HepG2 (cell line): Measurements from ENCODE around the gene CD7. TPM values are rescaled to one million over a fixed set of nuclear protein-coding genes. Genes with fewer than 3 reads are reported as not detected.

ENCODE experiments used
- EP300 ChIP-seq, 3 experiments: sonication (generic) in 1 of 3; formaldehyde crosslinking in 1 of 3; IDR thresholded peaks; 2 replicates each; pipeline versions ENCODE4 v1.5.1 to v1.6.1; 2011 to 2020; ENCODE audit warnings: low read depth in 2 of 3, low read length in 2 of 3, borderline replicate concordance in 1 of 3, improper control_type of control experiment in 1 of 3, mild to moderate bottlenecking in 1 of 3, missing genetic modification reagents in 1 of 3, moderate library complexity in 1 of 3
- ETS1 ChIP-seq: sonication (generic); formaldehyde crosslinking; IDR thresholded peaks from 2 replicates; pipeline ENCODE4 v1.4.0; 2020; ENCODE audit warnings: missing genetic modification reagents
- FLYWCH1 ChIP-seq: sonication (generic); formaldehyde crosslinking; IDR thresholded peaks from 2 replicates; pipeline ENCODE4 v1.8.1; 2023; ENCODE audit warnings: mild to moderate bottlenecking, missing genetic modification reagents
- HBP1 ChIP-seq: IDR thresholded peaks from 2 replicates; pipeline ENCODE4 v1.6.1; 2016; ENCODE audit warnings: low read depth, control low read depth
- HOXA7 ChIP-seq: sonication (generic); formaldehyde crosslinking; IDR thresholded peaks from 2 replicates; pipeline ENCODE4 v1.8.1; 2022; ENCODE audit warnings: mild to moderate bottlenecking, missing genetic modification reagents, moderate library complexity
- IKZF4 ChIP-seq: sonication (generic); formaldehyde crosslinking; IDR thresholded peaks from 2 replicates; pipeline ENCODE4 v1.5.1; 2020; ENCODE audit warnings: borderline replicate concordance, mild to moderate bottlenecking, low read depth, missing genetic modification reagents; ENCODE audit errors: not compliant biosample characterization
- ISL2 ChIP-seq: sonication (generic); formaldehyde crosslinking; IDR thresholded peaks from 2 replicates; pipeline ENCODE4 v1.5.0; 2020; ENCODE audit warnings: missing genetic modification reagents
- MYC ChIP-seq: sonication (generic); formaldehyde crosslinking; IDR thresholded peaks from 2 replicates; pipeline ENCODE4 v1.9.0; 2021; ENCODE audit warnings: missing genetic modification reagents, borderline replicate concordance
- NCOA5 ChIP-seq: sonication (generic); formaldehyde crosslinking; IDR thresholded peaks from 2 replicates; pipeline ENCODE4 v1.4.0; 2020; ENCODE audit warnings: missing genetic modification reagents
- POLR2AphosphoS5 ChIP-seq: IDR thresholded peaks from 2 replicates; pipeline ENCODE4 v1.6.1; 2012; ENCODE audit warnings: low read depth, low read length
- SMARCE1 ChIP-seq: fragments of 450-650 bp; IDR thresholded peaks from 2 replicates; pipeline ENCODE4 v1.6.1; 2017; ENCODE audit warnings: borderline replicate concordance
- SSRP1 ChIP-seq: IDR thresholded peaks from 2 replicates; pipeline ENCODE4 v1.6.1; 2016; ENCODE audit warnings: control low read depth
- TP53 ChIP-seq: sonication (generic); formaldehyde crosslinking; conservative IDR thresholded peaks from 2 replicates; pipeline ENCODE4 v1.4.0; 2020; ENCODE audit warnings: missing genetic modification reagents
- YEATS2 ChIP-seq: sonication (generic); formaldehyde crosslinking; IDR thresholded peaks from 2 replicates; pipeline ENCODE4 v1.4.0; 2020; ENCODE audit warnings: missing genetic modification reagents, borderline replicate concordance
- YEATS4 ChIP-seq: sonication (generic); formaldehyde crosslinking; IDR thresholded peaks from 2 replicates; pipeline ENCODE4 v1.4.0; 2020; ENCODE audit warnings: missing genetic modification reagents, borderline replicate concordance
- ZFY ChIP-seq: sonication (generic); formaldehyde crosslinking; IDR thresholded peaks from 2 replicates; pipeline ENCODE4 v1.4.0; 2020; ENCODE audit warnings: missing genetic modification reagents
- ZNF264 ChIP-seq: sonication (generic); formaldehyde crosslinking; IDR thresholded peaks from 2 replicates; pipeline ENCODE4 v1.4.0; 2020; ENCODE audit warnings: missing genetic modification reagents
- ZNF280D ChIP-seq: sonication (generic); formaldehyde crosslinking; IDR thresholded peaks from 2 replicates; pipeline ENCODE4 v1.5.1; 2020; ENCODE audit warnings: mild to moderate bottlenecking, missing genetic modification reagents
- ZNF34 ChIP-seq: sonication (generic); formaldehyde crosslinking; IDR thresholded peaks from 2 replicates; pipeline ENCODE4 v1.4.0; 2020; ENCODE audit warnings: mild to moderate bottlenecking, missing genetic modification reagents, borderline replicate concordance
- ZNF431 ChIP-seq: sonication (generic); formaldehyde crosslinking; IDR thresholded peaks from 2 replicates; pipeline ENCODE4 v1.9.0; 2022; ENCODE audit warnings: missing genetic modification reagents, low read depth, mild to moderate bottlenecking, borderline replicate concordance
- ZNF446 ChIP-seq: sonication (generic); formaldehyde crosslinking; IDR thresholded peaks from 2 replicates; pipeline ENCODE4 v1.5.0; 2020; ENCODE audit warnings: mild to moderate bottlenecking, missing genetic modification reagents
- ZNF605 ChIP-seq: sonication (generic); formaldehyde crosslinking; IDR thresholded peaks from 2 replicates; pipeline ENCODE4 v1.8.0; 2022; ENCODE audit warnings: mild to moderate bottlenecking, missing genetic modification reagents
- ZNF607 ChIP-seq: sonication (generic); formaldehyde crosslinking; IDR thresholded peaks from 2 replicates; pipeline ENCODE4 v1.5.1; 2020; ENCODE audit warnings: missing genetic modification reagents, mild to moderate bottlenecking, borderline replicate concordance
- ZNF703 ChIP-seq: sonication (generic); formaldehyde crosslinking; IDR thresholded peaks from 2 replicates; pipeline ENCODE4 v1.5.1; 2020; ENCODE audit warnings: missing genetic modification reagents, mild to moderate bottlenecking, moderate library complexity, borderline replicate concordance
- polyA plus RNA-seq, 8 experiments: library from polyadenylated mRNA; depleted of rRNA in 3 of 8; stranded (reverse) in 7 of 8; unstranded in 1 of 8; fragments of >200 nt; fragmentation: Illumina TruSeq in 4 of 8; extraction: Trizol in 4 of 8; gene quantifications; 2 replicates each; pipeline versions ENCODE4 v1.2.1 to v1.2.3, GENCODE V29; 2011 to 2016; ENCODE audit warnings: low read depth in 4 of 8, missing spikeins in 1 of 8, mixed read lengths in 1 of 8; ENCODE audit not compliant: insufficient read depth in 1 of 8
- total RNA-seq, 5 experiments: library from RNA; depleted of rRNA; stranded (reverse); fragments of >200 nt; fragmentation: Illumina TruSeq; extraction: Trizol; gene quantifications; 2 replicates each; pipeline ENCODE4 v1.2.3, GENCODE V29; 2016; ENCODE audit warnings: low read depth in 1 of 5

CD7 gene
- total and polyA plus RNA-seq, 2 of the 13 experiments (the other 11 are each of a cell fraction or from before 2014, with no cell fraction given): 67.6 to 76.4 TPM

- TF ChIP-seq ZNF280D (CRISPR knock-in tag) (0 out of 2 replicates have a peak, but pooled peaks have one; percentile 12), HBP1 (CRISPR knock-in tag) (0 out of 2 replicates have a peak, but pooled peaks have one; percentile 43), ETS1 (CRISPR knock-in tag) (no peak), ZNF431 (no peak), ISL2 (0 out of 2 replicates have a peak, but pooled peaks have one; percentile 11), ZNF607 (no peak), MYC (CRISPR knock-in tag) (0 out of 2 replicates have a peak, but pooled peaks have one; percentile 21), ZNF703 (CRISPR knock-in tag) (0 out of 2 replicates have a peak, but pooled peaks have one; percentile 20), HOXA7 (no peak), SSRP1 (peak; percentile 49), ZNF34 (CRISPR knock-in tag) (peak; percentile 29; the same call in 1 of the 2 replicates), ZNF605 (peak; percentile 34; the same call in 1 of the 2 replicates), POLR2AphosphoS5 (peak; percentile 45; the same call in 1 of the 2 replicates), EP300 (IDR thresholded peaks at IDR 0.05; ENCODE audit: low read depth in 2 of 2, low read length in 2 of 2) (no peak), EP300 (CRISPR knock-in tag; IDR thresholded peaks at IDR 0.05; ENCODE audit: borderline replicate concordance) (0 out of 2 replicates have a peak, but pooled peaks have one; percentile 31), YEATS4 (CRISPR knock-in tag) (peak; percentile 22; the same call in 1 of the 2 replicates), TP53 (CRISPR knock-in tag) (0 out of 2 replicates have a peak, but pooled peaks have one; percentile 61), ZFY (peak; percentile 32; the same call in 1 of the 2 replicates), ZNF446 (CRISPR knock-in tag) (no peak), IKZF4 (CRISPR knock-in tag) (no peak), ZNF264 (CRISPR knock-in tag) (no peak), NCOA5 (CRISPR knock-in tag) (0 out of 2 replicates have a peak, but pooled peaks have one; percentile 27), SMARCE1 (no peak), FLYWCH1 (CRISPR knock-in tag) (no peak), YEATS2 (CRISPR knock-in tag) (0 out of 2 replicates have a peak, but pooled peaks have one; percentile 34)
Observed at GRCh38 chr17:82294064-82294773, 23.2 kb downstream of the CD7 start (continued).
